Astrocyte (in vitro differentiated cells and primary cell): ENCODE data around the gene HCRTR1. TPM values are rescaled to one million over a fixed set of nuclear protein-coding genes. Genes with fewer than 3 reads are reported as not detected.
A peak's percentile ranks its signal among the peaks of the same experiment; 100 is the strongest.

Experiments used
- DNase-seq: peaks from one replicate; pipeline ENCODE4 v3.0.0-alpha.2; 2010; ENCODE audit warnings: low read depth
- FAIRE-seq: peaks from 2 replicates; lab custom pipeline; 2011; peaks lifted over from hg19 to GRCh38; lab: Jason Lieb, UNC
- H2AFZ ChIP-seq: 2 replicates; pipeline ENCODE4 v1.6.0; 2012; ENCODE audit warnings: low read depth, low read length, inconsistent platforms
- H3K27ac ChIP-seq: 2 replicates; pipeline ENCODE4 v1.5.1; 2011; ENCODE audit warnings: low read depth, low read length, inconsistent platforms
- H3K27me3 ChIP-seq: 2 replicates; pipeline ENCODE4 v1.6.0; 2011; ENCODE audit warnings: low read length, inconsistent platforms; ENCODE audit not compliant: insufficient read depth
- H3K36me3 ChIP-seq: 2 replicates; pipeline ENCODE4 v1.5.1; 2011; ENCODE audit warnings: low read length, inconsistent platforms; ENCODE audit not compliant: insufficient read depth
- H3K4me1 ChIP-seq: 2 replicates; pipeline ENCODE4 v1.5.1; 2011; ENCODE audit warnings: low read length, inconsistent platforms; ENCODE audit not compliant: insufficient read depth
- H3K4me2 ChIP-seq: 2 replicates; pipeline ENCODE4 v1.6.0; 2012; ENCODE audit warnings: low read length, inconsistent platforms
- H3K4me3 ChIP-seq: 2 replicates; pipeline ENCODE4 v1.5.1; 2011; ENCODE audit warnings: low read depth, mild to moderate bottlenecking, low read length, inconsistent platforms; ENCODE audit not compliant: insufficient read depth
- H3K79me2 ChIP-seq: 2 replicates; pipeline ENCODE4 v1.6.0; 2012; ENCODE audit warnings: mild to moderate bottlenecking, low read length, inconsistent platforms; ENCODE audit not compliant: insufficient read depth
- H3K9ac ChIP-seq: 2 replicates; pipeline ENCODE4 v1.6.0; 2012; ENCODE audit warnings: mild to moderate bottlenecking, low read length, inconsistent platforms
- H3K9me3 ChIP-seq: 2 replicates; pipeline ENCODE4 v1.5.1; 2012; ENCODE audit warnings: low read depth, mild to moderate bottlenecking, low read length, inconsistent platforms; ENCODE audit not compliant: insufficient read depth
- H4K20me1 ChIP-seq: 2 replicates; pipeline ENCODE4 v1.6.0; 2012; ENCODE audit warnings: low read length, inconsistent platforms; ENCODE audit not compliant: insufficient read depth
- H3K27ac Mint-ChIP-seq: one replicate; pipeline ENCODE4 v1.8.0; 2021; ENCODE audit warnings: mild to moderate bottlenecking, mixed read lengths; ENCODE audit not compliant: unreplicated experiment
- H3K27me3 Mint-ChIP-seq: one replicate; pipeline ENCODE4 v1.8.0; 2021; ENCODE audit warnings: low read depth, mixed read lengths; ENCODE audit not compliant: unreplicated experiment
- H3K36me3 Mint-ChIP-seq: one replicate; pipeline ENCODE4 v1.8.0; 2021; ENCODE audit warnings: low read depth, mixed read lengths; ENCODE audit not compliant: unreplicated experiment
- H3K4me1 Mint-ChIP-seq: one replicate; pipeline ENCODE4 v1.8.0; 2021; ENCODE audit warnings: low read depth, mixed read lengths; ENCODE audit not compliant: unreplicated experiment
- H3K4me3 Mint-ChIP-seq: one replicate; pipeline ENCODE4 v1.8.0; 2021; ENCODE audit warnings: mild to moderate bottlenecking, moderate library complexity, mixed read lengths; ENCODE audit not compliant: unreplicated experiment
- H3K9me3 Mint-ChIP-seq: one replicate; pipeline ENCODE4 v1.8.0; 2021; ENCODE audit warnings: mild to moderate bottlenecking, mixed read lengths; ENCODE audit not compliant: unreplicated experiment
- CTCF ChIP-seq: IDR thresholded peaks from 2 replicates; pipeline ENCODE4 v1.5.1; 2011; ENCODE audit warnings: low read depth, mild to moderate bottlenecking, inconsistent platforms, low read length, moderate library complexity; ENCODE audit not compliant: insufficient read depth
- EZH2 ChIP-seq: IDR thresholded peaks from 2 replicates; pipeline ENCODE4 v1.6.1; 2012; ENCODE audit warnings: mild to moderate bottlenecking, low read length, inconsistent platforms; ENCODE audit not compliant: insufficient read depth
- total RNA-seq: library from RNA; stranded (reverse); gene quantifications from 2 replicates; pipeline ENCODE4 v1.2.1, GENCODE V29; 2021

HCRTR1 gene
- total RNA-seq, 1 donor from 2014 or later = not detected

GRCh38 chr1:31591425-31592093 lies 25.9 kb upstream of the HCRTR1 start:
- FAIRE-seq (no peak), DNase-seq (peak; percentile 24)
- Histone ChIP-seq H3K36me3 (no peaks in the 10 kb centered on the region), H3K4me1 (peaks cover 14% of the 10 kb centered on the region), H3K9me3 (no peaks in the 10 kb centered on the region), H3K4me2 (no peak overlapping the region), H4K20me1 (no peaks in the 10 kb centered on the region), H3K9ac (no peak overlapping the region), H3K27me3 (no peaks in the 10 kb centered on the region), H2AFZ (no peak overlapping the region), H3K27ac (no peak overlapping the region), H3K4me3 (no peak overlapping the region), H3K79me2 (no peaks in the 10 kb centered on the region)
- peaks cover 16% of the 10 kb centered on the region for H3K27me3 Mint-ChIP-seq
- H3K27ac Mint-ChIP-seq = peak overlapping the region; percentile 45
- TF ChIP-seq EZH2 (no peak), CTCF (no peak)
- H3K4me1 Mint-ChIP-seq = peaks cover 11% of the 10 kb centered on the region
- no peaks in the 10 kb centered on the region for H3K9me3 Mint-ChIP-seq
- peaks cover 3% of the 10 kb centered on the region for H3K36me3 Mint-ChIP-seq
- no peak overlapping the region for H3K4me3 Mint-ChIP-seq

- H3K4me2 ChIP-seq = no peak overlapping the region
- no peak overlapping the region for H3K4me3 Mint-ChIP-seq
- FAIRE-seq = no peak
- no peaks in the 10 kb centered on the region for H3K9me3 Mint-ChIP-seq
- H3K4me1 Mint-ChIP-seq = peaks cover 11% of the 10 kb centered on the region
- no peaks in the 10 kb centered on the region for H3K27me3 ChIP-seq
- TF ChIP-seq CTCF = no peak
- TF ChIP-seq EZH2 = no peak
- no peak for DNase-seq
- H3K36me3 Mint-ChIP-seq = peaks cover 3% of the 10 kb centered on the region
- no peaks in the 10 kb centered on the region for H3K9me3 ChIP-seq
- H4K20me1 ChIP-seq = no peaks in the 10 kb centered on the region
- peaks cover 14% of the 10 kb centered on the region for H3K4me1 ChIP-seq
- H3K9ac ChIP-seq = no peak overlapping the region
- no peaks in the 10 kb centered on the region for H3K36me3 ChIP-seq
- H2AFZ ChIP-seq = no peak overlapping the region
- H3K4me3 ChIP-seq = no peak overlapping the region
- peaks cover 19% of the 10 kb centered on the region for H3K27me3 Mint-ChIP-seq
- no peak overlapping the region for H3K27ac Mint-ChIP-seq
- no peak overlapping the region for H3K27ac ChIP-seq
- H3K79me2 ChIP-seq = no peaks in the 10 kb centered on the region
Measured at GRCh38 chr1:31592132-31592531, 25.4 kb upstream of the HCRTR1 start.

- Histone ChIP-seq H3K9me3 (no peaks in the 10 kb centered on the region), H3K36me3 (no peaks in the 10 kb centered on the region), H3K4me3 (no peak overlapping the region), H3K9ac (no peak overlapping the region), H2AFZ (no peak overlapping the region), H3K27me3 (no peaks in the 10 kb centered on the region), H3K79me2 (no peaks in the 10 kb centered on the region), H4K20me1 (no peaks in the 10 kb centered on the region), H3K27ac (no peak overlapping the region), H3K4me2 (no peak overlapping the region), H3K4me1 (peaks cover 12% of the 10 kb centered on the region)
- Mint-ChIP-seq H3K27ac (no peak overlapping the region), H3K27me3 (peaks cover 17% of the 10 kb centered on the region), H3K4me3 (no peak overlapping the region), H3K4me1 (peaks cover 11% of the 10 kb centered on the region), H3K36me3 (peaks cover 3% of the 10 kb centered on the region), H3K9me3 (no peaks in the 10 kb centered on the region)
- DNase-seq = no peak
- TF ChIP-seq CTCF (no peak), EZH2 (no peak)
- no peak for FAIRE-seq
Measured at GRCh38 chr1:31593136-31593665, 24.3 kb upstream of the HCRTR1 start.
